Naive thymus-derived CD8-positive, alpha-beta T cell (primary cell): ENCODE results near the gene COMMD4. TPM values are rescaled to one million over a fixed set of nuclear protein-coding genes. Genes with fewer than 3 reads are reported as not detected.
"Not testable (repeated sequence)": the region's sequence is repeated elsewhere in the genome, so short reads cannot be mapped to it uniquely, and the experiment has no call there.

Experiments used
- ATAC-seq, 2 donors: fragments of 150-1000 bp; cut with Tn5 transposase in 1 of 2; sonication (Bioruptor Pico), chemical (Tn5 transposase) in 1 of 2; 1 replicate in 1 of 2; 2 replicates in 1 of 2; pipeline ENCODE4 v1.10.0; 2021; ENCODE audit warnings: mild to moderate bottlenecking in 2 of 2, moderate library complexity in 2 of 2
- POLR2A ChIA-PET: fragments of 350-600 bp; sonication (Branson Sonifier 250); formaldehyde crosslinking; loops from one replicate; lab custom pipeline; 2021; ENCODE audit warnings: antibody characterized with exemption; lab: Charles Lee
- DNase-seq, 10 donors: peaks; one replicate each; pipeline versions ENCODE4 v3.0.0 to v3.0.0-alpha.2; 2020 to 2022
- H3K27ac Mint-ChIP-seq, 10 donors: one replicate each; pipeline ENCODE4 v1.8.0; 2020 to 2022; ENCODE audit warnings: mild to moderate bottlenecking in 10 of 10, mixed read lengths in 10 of 10, moderate library complexity in 4 of 10, inconsistent platforms in 1 of 10
- H3K27me3 Mint-ChIP-seq, 5 donors: one replicate each; pipeline ENCODE4 v1.8.0; 2021 to 2022; ENCODE audit warnings: mixed read lengths in 5 of 5
- H3K36me3 Mint-ChIP-seq, 3 donors: one replicate each; pipeline ENCODE4 v1.8.0; 2020 to 2022; ENCODE audit warnings: mixed read lengths in 3 of 3, mild to moderate bottlenecking in 2 of 3, inconsistent platforms in 1 of 3
- H3K4me1 Mint-ChIP-seq, 4 donors: one replicate each; pipeline ENCODE4 v1.8.0; 2021 to 2022; ENCODE audit warnings: mixed read lengths in 4 of 4
- H3K4me3 Mint-ChIP-seq, 10 donors: one replicate each; pipeline ENCODE4 v1.8.0; 2020 to 2022; ENCODE audit warnings: mild to moderate bottlenecking in 10 of 10, mixed read lengths in 10 of 10, moderate library complexity in 6 of 10, inconsistent platforms in 1 of 10
- H3K9me3 Mint-ChIP-seq, 9 donors: one replicate each; pipeline ENCODE4 v1.8.0; 2020 to 2022; ENCODE audit warnings: mixed read lengths in 9 of 9, mild to moderate bottlenecking in 3 of 9, inconsistent platforms in 1 of 9, moderate library complexity in 1 of 9
- polyA plus RNA-seq, 3 donors: library from polyadenylated mRNA; unstranded; fragments of 300-500 nt; fragmentation: Illumina TruSeq; gene quantifications; one replicate each; pipeline ENCODE4 v1.2.3, GENCODE V29; 2021
- total RNA-seq, 8 experiments: library from RNA in 2 of 8; stranded (reverse) in 2 of 8; gene quantifications; one replicate each; pipeline ENCODE4 v1.2.3 and lab custom pipeline; 2021 to 2026

COMMD4 gene
- total and polyA plus RNA-seq, 5 experiments from 2014 or later, result 22.0 to 42.5 (median 27.2) TPM

DNA sequence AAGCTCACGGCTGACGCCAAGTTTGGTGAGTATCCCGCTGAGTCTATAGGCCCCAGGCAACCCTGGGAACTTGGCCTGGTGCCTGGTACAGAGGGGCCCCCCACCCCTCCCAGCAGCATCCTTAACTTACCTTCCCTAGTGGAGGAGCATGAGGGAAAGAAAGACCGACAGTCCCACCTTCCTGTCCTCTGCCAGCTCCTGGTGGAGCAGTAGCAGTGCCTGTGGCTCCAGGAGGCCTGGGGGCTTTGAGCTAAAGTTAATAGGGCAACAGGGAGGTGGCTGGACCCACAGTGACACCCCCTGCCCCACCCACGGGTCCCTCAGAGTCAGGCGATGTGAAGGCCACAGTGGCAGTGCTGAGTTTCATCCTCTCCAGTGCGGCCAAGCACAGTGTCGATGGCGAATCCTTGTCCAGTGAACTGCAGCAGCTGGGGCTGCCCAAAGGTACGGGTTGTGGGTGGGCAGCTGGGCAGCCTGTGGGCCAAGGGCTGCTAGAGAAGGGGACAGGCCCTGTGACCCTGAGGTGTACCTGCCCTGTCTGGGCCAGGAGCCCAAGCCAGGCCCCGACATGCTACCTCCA, 2.9 kb downstream of the COMMD4 start:
- Mint-ChIP-seq H3K36me3 (peaks cover 0 to 7% (median 7%) of the 10 kb centered on the region in 3 donors), H3K27ac (peak overlapping the region in 2 of 10 donors; percentile 28 to 32), H3K4me1 (peaks cover 16 to 28% (median 21%) of the 10 kb centered on the region in 4 donors), H3K9me3 (no peaks in the 10 kb centered on the region), H3K4me3 (no peak overlapping the region), H3K27me3 (no peaks in the 10 kb centered on the region)
- DNase-seq, result no peak
- no peak for ATAC-seq
- POLR2A ChIA-PET, result no interaction called here

- ATAC-seq, result no peak
- POLR2A ChIA-PET, result no interaction called here
- H3K9me3 Mint-ChIP-seq, result no peaks in the 10 kb centered on the region
Observed at GRCh38 chr15:75339531-75340240, 3.8 kb downstream of the COMMD4 start.

DNA sequence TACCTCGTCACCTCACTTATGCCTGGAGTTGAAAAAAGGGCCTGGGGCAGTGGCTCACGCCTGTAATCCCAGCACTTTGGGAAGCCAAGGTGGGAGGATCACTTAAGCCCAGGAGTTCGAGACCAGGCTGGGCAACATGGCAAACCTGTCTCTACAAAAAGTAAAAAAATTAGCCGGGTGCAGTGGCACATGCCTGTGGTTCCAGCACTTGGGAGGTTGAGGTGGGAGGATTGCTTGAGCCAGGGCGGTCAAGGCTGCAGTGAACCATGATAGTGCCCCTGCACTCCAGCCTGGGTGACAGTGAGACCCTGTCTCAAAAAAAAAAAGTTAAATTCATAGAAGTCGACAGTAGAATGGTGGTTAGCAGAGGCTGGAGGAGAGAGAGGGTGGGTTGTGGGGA, 6.4 kb downstream of the COMMD4 start:
- Mint-ChIP-seq H3K4me1 (peaks cover 10 to 19% (median 15%) of the 10 kb centered on the region in 4 donors), H3K9me3 (peaks cover 0 to 1% (median 0%) of the 10 kb centered on the region in 9 donors), H3K4me3 (no peak overlapping the region), H3K36me3 (peaks cover 0 to 7% (median 7%) of the 10 kb centered on the region in 3 donors), H3K27me3 (no peaks in the 10 kb centered on the region), H3K27ac (no peak overlapping the region)
- DNase-seq (no peak), ATAC-seq (no peak)
- POLR2A ChIA-PET, result no interaction called here

More at GRCh38 chr15:75339531-75340240, 3.8 kb downstream of the COMMD4 start:
- Mint-ChIP-seq H3K4me1 (peaks cover 16 to 28% (median 23%) of the 10 kb centered on the region in 4 donors), H3K36me3 (peaks cover 0 to 7% (median 7%) of the 10 kb centered on the region in 3 donors), H3K27me3 (no peaks in the 10 kb centered on the region), H3K4me3 (peak overlapping the region in 1 of 10 donors; percentile 31), H3K27ac (peak overlapping the region in 2 of 10 donors; percentile 10 to 27)
- DNase-seq, result no peak

GRCh38 chr15:75343953-75344352, 8.1 kb downstream of the COMMD4 start:
- Mint-ChIP-seq H3K4me1 (peaks cover 10 to 27% (median 22%) of the 10 kb centered on the region in 4 donors), H3K9me3 (peaks cover 0 to 12% (median 0%) of the 10 kb centered on the region in 9 donors)
- DNase-seq, ATAC-seq, POLR2A ChIA-PET, H3K27me3 Mint-ChIP-seq, H3K27ac Mint-ChIP-seq, H3K36me3 Mint-ChIP-seq, H3K4me3 Mint-ChIP-seq: not testable (repeated sequence)

DNA sequence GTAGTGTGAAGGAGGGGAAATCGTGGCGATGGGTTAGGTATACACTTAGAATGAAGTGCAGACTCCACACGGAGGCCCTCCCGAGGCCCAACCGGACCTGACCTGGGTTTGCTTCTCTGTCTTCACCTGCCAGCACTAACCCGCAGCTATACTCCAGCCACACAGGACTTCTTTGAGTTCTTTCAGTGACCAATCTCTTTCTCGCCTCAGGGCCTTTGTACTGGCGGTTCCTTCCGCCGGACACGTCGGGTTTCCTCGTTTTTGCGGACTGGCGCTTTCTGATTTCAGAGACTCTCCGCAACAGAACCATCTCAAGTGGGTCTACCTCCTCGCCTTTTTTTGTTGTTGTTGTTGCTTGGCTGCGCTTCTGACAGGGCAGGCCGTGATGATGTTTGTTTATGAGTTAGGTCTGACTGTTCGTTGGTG, 10.9 kb downstream of the COMMD4 start, which contains the start of gene NEIL1:
Gene NEIL1, plus strand, starts transcription at position 244 of the 426 bp plus-strand sequence. CDS start 1,867 bp downstream, outside the sequence.
- no peak for DNase-seq
- H3K27ac Mint-ChIP-seq, result peak within 1 kb of the TSS; percentile 65 to 96 (median 84)
- POLR2A ChIA-PET, result interaction anchor here (0.6 to 7.3 kb wide), 6 partner anchors 16 to 472 kb away, joined by 3 to 76 read pairs (median 4); partner anchors contain the start of genes IMP3 and MAN2C1
- H3K4me3 Mint-ChIP-seq, result peak within 1 kb of the TSS; percentile 81 to 93 (median 88)
- peak in 1 of 2 donors; percentile 5 for ATAC-seq
- peaks cover 0 to 3% (median 0%) of the 10 kb centered on the region in 5 donors for H3K27me3 Mint-ChIP-seq
- peaks cover 0 to 27% (median 4%) of the 10 kb centered on the region in 9 donors for H3K9me3 Mint-ChIP-seq
- peaks cover 17 to 48% (median 44%) of the 10 kb centered on the region in 4 donors for H3K4me1 Mint-ChIP-seq
- peaks cover 0 to 3% (median 0%) of the 10 kb centered on the region in 3 donors for H3K36me3 Mint-ChIP-seq

DNA sequence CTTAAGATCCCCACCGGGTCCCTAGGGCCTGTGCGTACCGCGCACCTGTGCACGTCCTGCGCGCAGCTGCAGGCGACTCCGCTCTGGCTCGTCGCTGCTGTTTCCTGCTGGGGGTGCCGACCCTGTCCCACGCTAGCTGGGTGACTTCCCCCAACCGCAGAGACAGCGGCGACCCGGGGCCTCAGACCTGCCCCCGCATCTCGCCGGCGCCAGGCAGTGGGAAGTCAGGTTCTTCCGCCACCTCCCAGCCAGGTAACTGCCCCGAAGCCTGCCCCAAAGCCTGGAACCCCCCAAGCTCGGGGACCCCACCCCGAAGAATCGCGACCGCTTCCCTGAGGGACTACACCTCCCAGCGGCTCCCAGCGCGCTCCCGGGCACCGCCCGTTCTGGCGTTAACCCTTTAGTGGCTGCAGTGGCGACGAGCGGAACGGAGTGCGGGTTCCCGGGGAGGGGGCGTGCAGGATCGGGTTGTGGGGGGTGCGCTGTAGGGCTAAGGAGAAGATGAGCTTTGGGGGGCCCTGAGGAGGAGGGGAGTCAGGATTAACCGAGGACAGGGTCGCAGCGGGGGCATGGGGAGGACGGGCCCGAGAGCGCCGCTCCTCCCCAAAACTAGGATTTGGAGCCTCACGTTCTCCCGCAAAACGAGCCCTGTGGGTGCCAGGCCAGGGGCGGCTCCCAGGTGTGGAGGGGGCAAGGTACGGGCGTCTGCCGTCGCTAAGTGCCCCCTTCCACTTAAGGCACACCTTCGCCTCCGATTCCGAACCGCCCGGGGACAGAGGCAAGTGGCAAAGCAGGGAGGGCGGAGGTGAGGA, 11.6 kb downstream of the COMMD4 start:
- H3K27ac Mint-ChIP-seq, result peak overlapping the region; percentile 65 to 96 (median 84)
- ATAC-seq, result peak; percentile 68 to 80

GRCh38 chr15:75348034-75348561, 12.2 kb downstream of the COMMD4 start:
- Mint-ChIP-seq H3K27ac (peak overlapping the region in 8 of 10 donors; percentile 43 to 92 (median 84)), H3K36me3 (peaks cover 0 to 3% (median 0%) of the 10 kb centered on the region in 3 donors), H3K9me3 (peaks cover 0 to 27% (median 4%) of the 10 kb centered on the region in 9 donors), H3K4me1 (peaks cover 17 to 48% (median 44%) of the 10 kb centered on the region in 4 donors), H3K4me3 (peak overlapping the region; percentile 71 to 93 (median 88)), H3K27me3 (peaks cover 0 to 3% (median 0%) of the 10 kb centered on the region in 5 donors)
- POLR2A ChIA-PET, result interaction anchor here (0.8 to 7.3 kb wide), 8 partner anchors 12 to 298 kb away, joined by 3 to 76 read pairs (median 4); partner anchors contain the start of genes IMP3 and MAN2C1
- ATAC-seq (no peak), DNase-seq (peak in 1 of 10 donors; percentile 18)

More for the DNA sequence above, 11.6 kb downstream of the COMMD4 start:
- Mint-ChIP-seq H3K36me3 (peaks cover 0 to 3% (median 0%) of the 10 kb centered on the region in 3 donors), H3K4me3 (peak overlapping the region; percentile 81 to 93 (median 88)), H3K4me1 (peaks cover 17 to 48% (median 44%) of the 10 kb centered on the region in 4 donors), H3K9me3 (peaks cover 0 to 27% (median 4%) of the 10 kb centered on the region in 9 donors), H3K27me3 (peaks cover 0 to 3% (median 0%) of the 10 kb centered on the region in 5 donors)
- DNase-seq, result peak; percentile 44 to 81 (median 62)
- POLR2A ChIA-PET, result interaction anchor here (0.7 to 7.3 kb wide), 10 partner anchors 13 to 454 kb away, joined by 3 to 76 read pairs (median 4); partner anchors contain the start of genes IMP3 and MAN2C1

DNA sequence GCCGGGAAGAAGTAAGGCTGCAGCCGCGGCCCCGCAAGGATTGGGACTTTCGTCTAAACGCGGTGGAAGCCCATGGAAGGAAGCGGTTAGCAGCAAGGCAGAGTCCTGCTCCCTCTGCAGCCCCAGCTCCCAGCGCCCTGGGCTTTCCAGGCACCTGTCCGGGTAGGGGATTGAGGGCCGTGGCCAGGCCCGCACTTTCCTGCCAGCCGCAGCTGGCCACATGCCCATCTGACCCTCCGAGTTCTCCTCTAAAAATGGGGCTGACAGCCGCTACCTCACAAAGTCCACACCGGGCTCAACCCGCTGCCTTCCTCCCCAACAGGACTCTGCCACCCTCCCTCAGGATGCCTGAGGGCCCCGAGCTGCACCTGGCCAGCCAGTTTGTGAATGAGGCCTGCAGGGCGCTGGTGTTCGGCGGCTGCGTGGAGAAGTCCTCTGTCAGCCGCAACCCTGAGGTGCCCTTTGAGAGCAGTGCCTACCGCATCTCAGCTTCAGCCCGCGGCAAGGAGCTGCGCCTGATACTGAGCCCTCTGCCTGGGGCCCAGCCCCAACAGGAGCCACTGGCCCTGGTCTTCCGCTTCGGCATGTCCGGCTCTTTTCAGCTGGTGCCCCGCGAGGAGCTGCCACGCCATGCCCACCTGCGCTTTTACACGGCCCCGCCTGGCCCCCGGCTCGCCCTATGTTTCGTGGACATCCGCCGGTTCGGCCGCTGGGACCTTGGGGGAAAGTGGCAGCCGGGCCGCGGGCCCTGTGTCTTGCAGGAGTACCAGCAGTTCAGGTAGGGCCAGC, 12.9 kb downstream of the COMMD4 start:
- H3K4me1 Mint-ChIP-seq, result peaks cover 17 to 48% (median 44%) of the 10 kb centered on the region in 4 donors
- peak overlapping the region; percentile 62 to 89 (median 74) for H3K4me3 Mint-ChIP-seq
- H3K36me3 Mint-ChIP-seq, result peaks cover 0 to 3% (median 0%) of the 10 kb centered on the region in 3 donors
- H3K27me3 Mint-ChIP-seq, result peaks cover 0 to 3% (median 0%) of the 10 kb centered on the region in 5 donors
- POLR2A ChIA-PET, result interaction anchor here (0.7 to 7.3 kb wide), 8 partner anchors 11 to 291 kb away, joined by 3 to 76 read pairs (median 6); partner anchors contain the start of genes IMP3, MAN2C1, SIN3A and SNUPN
- H3K9me3 Mint-ChIP-seq, result peaks cover 0 to 27% (median 4%) of the 10 kb centered on the region in 9 donors
- ATAC-seq (no peak), DNase-seq (no peak)
- H3K27ac Mint-ChIP-seq, result peak overlapping the region in 9 of 10 donors; percentile 43 to 95 (median 84)

- ATAC-seq, H3K27me3 Mint-ChIP-seq, H3K36me3 Mint-ChIP-seq: not testable (repeated sequence)
- POLR2A ChIA-PET, result interaction anchor here (0.7 to 7.3 kb wide), 5 partner anchors 14 to 276 kb away, joined by 3 to 76 read pairs (median 8); partner anchors contain the start of genes MAN2C1, SIN3A and SNUPN
- Mint-ChIP-seq H3K4me1 (peaks cover 17 to 47% (median 43%) of the 10 kb centered on the region in 4 donors), H3K9me3 (peaks cover 0 to 27% (median 4%) of the 10 kb centered on the region in 9 donors), H3K4me3 (peak overlapping the region; percentile 8 to 89 (median 74)), H3K27ac (peak overlapping the region; percentile 33 to 100 (median 96))
- peak in 1 of 10 donors; percentile 9 for DNase-seq
Observed at GRCh38 chr15:75349351-75349669, 13.4 kb downstream of the COMMD4 start.

- peak overlapping the region; percentile 81 to 100 (median 96) for H3K27ac Mint-ChIP-seq
- ATAC-seq (peak; percentile 54 to 87), DNase-seq (peak; percentile 35 to 93 (median 88))
- H3K9me3 Mint-ChIP-seq, result peaks cover 0 to 27% (median 4%) of the 10 kb centered on the region in 9 donors
- peaks cover 0 to 3% (median 0%) of the 10 kb centered on the region in 3 donors for H3K36me3 Mint-ChIP-seq
- H3K4me3 Mint-ChIP-seq, result peak overlapping the region; percentile 20 to 86 (median 72)
- POLR2A ChIA-PET, result interaction anchor here (0.8 to 7.3 kb wide), 6 partner anchors 15 to 105 kb away, joined by 3 to 76 read pairs (median 6); partner anchors contain the start of genes COMMD4, MAN2C1 and SIN3A
- H3K4me1 Mint-ChIP-seq, result peaks cover 17 to 47% (median 43%) of the 10 kb centered on the region in 4 donors
- peaks cover 0 to 3% (median 0%) of the 10 kb centered on the region in 5 donors for H3K27me3 Mint-ChIP-seq
Observed at GRCh38 chr15:75349851-75350588, 14.2 kb downstream of the COMMD4 start.
